Femur (tissue), 1 donor: Measurements from ENCODE around the gene FIGLA.
"Not testable (repeated sequence)": the region's sequence is repeated elsewhere in the genome, so short reads cannot be mapped to it uniquely, and the experiment has no call there.

ENCODE experiments used
- DNase-seq: peaks from one replicate; pipeline ENCODE4 v3.0.0-alpha.2; 2017

The FIGLA gene

DNA sequence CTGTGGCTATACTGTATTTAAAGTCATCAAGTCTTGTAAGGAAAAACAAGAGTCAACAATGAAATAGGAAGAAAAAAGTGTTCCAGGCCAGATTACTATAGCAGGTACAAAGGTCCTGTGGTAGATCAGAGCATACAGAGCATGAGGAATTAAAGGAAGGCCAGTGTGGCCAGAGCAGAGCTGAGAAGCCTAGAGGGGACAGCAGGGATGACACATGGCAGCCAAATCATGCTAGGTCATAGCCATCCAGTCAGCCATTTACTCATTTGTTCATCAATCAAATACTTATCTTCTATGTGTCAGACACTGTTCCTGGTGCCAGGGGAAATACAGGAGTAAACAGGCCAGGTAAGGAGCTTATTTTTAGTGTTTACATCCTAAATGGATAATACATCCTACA is 46.8 kb downstream of the FIGLA start:
- DNase-seq, result no peak

DNA sequence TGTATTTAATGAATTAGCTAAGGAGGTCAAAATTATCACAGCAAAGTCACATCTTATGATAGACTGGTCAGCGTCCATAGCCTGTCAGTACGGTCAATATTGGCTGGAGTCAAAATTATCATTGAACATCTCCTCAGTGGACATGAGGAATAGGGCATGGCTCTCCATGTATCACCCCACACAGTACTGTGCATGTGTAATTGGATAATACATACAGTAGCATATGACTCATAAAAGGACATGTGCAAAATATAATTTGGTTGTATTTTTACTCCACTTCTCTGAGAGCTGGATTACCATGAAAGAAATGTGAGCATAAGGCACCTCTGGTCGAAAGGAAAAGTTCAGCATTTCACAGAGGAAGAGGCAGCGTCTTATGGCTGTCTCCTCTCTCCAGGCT is 47.4 kb downstream of the FIGLA start:
- DNase-seq, result no peak

DNA sequence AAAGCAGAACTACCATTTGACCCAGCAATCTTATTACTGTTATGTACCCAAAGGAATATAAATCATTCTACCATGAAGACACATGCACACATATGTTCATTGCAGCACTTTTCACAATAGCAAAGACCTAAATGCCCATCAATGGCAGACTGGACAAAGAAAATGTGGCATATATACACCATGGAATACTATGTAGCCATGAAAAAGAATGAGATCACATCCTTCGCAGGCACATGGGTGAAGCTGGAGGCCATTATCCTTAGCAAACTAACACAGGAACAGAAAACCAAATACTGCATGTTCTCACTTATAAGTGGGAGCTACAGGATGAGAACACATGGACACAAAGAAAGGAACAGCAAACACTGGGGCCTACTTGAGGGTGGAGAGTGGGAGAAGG is 51.0 kb downstream of the FIGLA start:
- DNase-seq, result not testable (repeated sequence)

DNA sequence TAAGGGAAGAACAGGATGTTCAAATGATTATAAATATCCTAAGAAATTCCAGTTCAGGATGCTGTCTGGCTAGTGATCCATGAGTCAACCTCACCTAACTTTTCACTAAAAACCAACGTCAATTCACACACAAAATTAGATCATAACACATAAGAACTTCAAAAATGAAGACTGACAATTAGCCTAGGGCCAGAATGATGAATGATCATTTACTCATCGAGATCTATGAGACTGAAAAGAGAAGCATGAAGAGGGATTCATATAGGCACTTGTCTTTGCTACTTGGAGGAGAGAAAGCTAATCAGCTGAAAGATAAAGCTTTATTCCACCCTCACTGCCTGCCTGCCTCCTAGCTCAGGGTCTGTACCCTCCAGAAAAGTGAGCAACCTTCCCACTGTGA is 52.3 kb downstream of the FIGLA start:
- no peak for DNase-seq

DNA sequence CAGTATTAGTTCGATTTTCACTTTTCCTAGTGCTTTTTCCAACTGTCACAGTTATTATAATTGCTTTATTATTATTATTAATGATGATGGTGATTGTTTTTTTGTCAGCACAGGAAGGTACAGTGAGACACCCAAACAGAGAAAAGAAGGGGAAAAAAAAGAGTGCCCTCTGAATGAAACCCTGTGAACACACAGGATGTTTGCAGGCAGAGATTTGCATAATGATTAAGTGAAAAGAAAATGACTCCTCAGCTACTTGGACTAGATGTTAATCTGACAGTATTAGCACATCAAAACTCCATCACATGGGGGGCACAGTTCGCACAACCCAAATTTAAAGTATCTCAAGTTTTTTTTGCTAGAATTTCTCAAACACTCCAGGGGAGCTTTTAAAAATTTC is 55.4 kb downstream of the FIGLA start:
- DNase-seq, result no peak

DNA sequence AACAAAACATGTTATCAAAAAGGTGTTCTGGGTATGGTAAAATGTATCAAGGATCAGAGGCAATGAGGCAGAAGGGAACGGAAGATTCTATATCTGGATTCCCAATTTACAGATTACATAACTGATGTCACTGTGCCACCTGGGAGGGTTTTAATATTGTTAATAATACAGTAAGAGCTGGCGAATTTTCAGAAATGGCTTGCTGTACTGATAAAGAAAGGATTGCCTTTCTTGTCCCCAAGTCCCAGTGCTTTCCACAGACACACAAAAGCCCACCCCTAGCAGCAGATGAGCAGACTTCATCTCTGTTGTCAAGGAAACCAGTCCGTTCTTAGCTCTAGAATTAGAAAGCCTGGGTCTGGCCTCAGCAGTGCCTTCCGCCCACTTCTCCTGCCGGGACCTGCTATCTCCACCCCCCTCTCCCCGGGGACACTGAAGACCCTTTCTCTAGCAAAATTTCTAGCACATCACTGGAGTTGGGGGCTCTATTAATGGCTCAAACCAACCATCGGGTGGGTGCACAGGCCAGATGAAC is 56.7 kb downstream of the FIGLA start:
- DNase-seq, result no peak

DNA sequence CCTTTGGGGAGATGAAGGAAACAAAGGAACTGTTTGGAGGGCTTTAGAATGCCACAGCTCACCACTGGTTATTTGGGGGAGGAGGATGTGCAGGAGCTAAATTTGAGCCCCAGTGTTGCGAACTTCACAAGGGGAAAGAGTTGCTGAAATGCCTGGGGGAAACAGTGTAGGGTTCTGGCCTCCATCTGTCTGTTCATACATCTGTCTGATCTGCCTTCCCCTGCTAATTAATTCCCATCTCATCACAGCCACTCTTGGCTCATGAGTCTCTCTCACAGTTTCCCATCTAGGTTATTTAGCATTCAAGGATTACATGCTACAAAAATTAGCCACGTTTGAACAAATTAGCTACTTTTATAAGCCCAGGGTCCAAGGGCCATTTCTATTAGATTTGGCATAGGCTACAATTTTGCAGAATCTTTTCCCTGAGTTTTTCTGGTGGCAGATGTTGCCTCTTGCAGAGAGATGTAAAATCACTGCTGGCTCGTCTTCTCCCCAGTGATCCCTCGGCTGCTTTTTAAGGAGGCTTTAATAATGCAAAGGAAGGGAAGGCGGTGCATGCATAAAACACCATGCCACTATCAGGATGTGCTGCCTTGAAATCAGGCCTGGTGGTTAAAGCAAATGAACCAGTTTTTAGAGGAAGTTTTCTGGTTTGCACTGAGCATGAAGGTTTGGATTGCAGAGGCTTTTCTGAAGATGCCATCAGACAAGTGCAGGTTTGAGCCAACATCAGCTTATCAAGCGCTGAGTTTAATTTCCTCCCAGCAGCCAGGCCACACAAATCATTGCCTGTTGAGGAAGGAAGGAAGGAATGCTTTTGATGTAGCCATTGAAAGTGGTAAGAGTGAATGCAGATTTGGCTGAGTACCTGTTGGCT is 57.4 kb downstream of the FIGLA start:
- DNase-seq, result no peak

DNA sequence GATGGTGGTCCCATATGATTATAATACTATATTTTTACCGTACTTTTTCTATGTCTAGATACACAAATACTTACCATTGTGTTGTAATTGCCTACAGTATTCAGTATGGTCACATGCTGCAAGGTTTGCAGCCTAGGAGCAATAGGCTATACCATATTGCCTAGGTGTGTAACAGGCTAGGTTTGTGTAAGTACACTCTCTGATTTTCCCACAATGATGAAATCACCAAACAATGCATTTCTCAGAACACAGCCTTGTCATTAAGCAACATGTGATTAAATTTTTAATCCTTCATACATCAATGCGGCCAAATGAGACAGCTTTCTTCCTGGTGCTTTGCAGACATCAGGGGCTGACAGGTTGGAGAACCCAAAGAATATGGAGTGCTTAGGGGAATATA is 59.7 kb downstream of the FIGLA start:
- DNase-seq, result no peak

DNA sequence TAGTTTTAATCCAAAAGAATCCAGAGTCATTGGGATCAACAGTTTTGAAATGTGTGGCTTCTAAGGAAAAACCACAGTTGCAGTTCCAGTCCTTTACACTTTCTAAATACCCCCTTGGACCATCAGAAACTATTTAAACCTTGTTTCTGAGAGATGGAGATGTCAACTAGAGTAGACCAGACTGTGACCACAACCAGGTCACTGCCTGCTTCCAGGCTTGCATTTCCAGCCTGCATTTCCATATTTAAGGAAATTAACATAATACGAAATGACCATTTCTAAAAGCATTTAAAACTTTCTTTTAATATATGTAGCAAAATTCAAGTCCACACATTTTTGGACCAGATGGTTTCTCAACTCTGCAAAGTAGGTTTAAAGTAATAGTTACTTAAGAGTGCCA is 60.8 kb downstream of the FIGLA start:
- no peak for DNase-seq

DNA sequence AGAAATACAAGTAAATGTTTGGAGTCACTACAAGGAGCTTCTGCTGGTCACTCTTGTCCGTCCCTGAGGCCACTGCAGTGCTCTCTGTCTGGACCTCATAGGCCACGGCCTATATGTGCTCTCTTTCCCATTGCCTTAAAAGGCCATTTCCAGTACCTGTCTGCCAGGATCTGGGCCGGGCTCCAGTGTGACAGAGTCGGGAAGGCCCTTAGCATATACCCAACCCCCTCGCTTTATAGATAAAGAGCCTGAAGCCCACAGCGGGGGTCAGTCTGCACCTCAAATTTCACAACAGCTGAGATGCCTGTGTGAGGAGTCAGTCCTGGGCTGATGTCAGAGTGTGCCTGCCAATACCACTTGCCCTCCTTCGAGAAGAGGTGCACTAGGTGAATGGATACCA is 62.3 kb downstream of the FIGLA start:
- no peak for DNase-seq
